Right cardiac atrium (tissue), 5 donors: Measurements from ENCODE around the gene CCL13. TPM values are rescaled to one million over a fixed set of nuclear protein-coding genes. Genes with fewer than 3 reads are reported as not detected.
"Not testable (repeated sequence)": the region's sequence is repeated elsewhere in the genome, so short reads cannot be mapped to it uniquely, and the experiment has no call there.

Source experiments
- ATAC-seq, 2 donors: fragments of 200-7000 bp; cut with Tn5 transposase; one replicate each; pipeline versions ENCODE4 v1.8.0 to v1.9.1; 2020; ENCODE audit warnings: moderate library complexity in 2 of 2, mild to moderate bottlenecking in 1 of 2
- DNase-seq, 3 donors: peaks; one replicate each; pipeline ENCODE4 v3.0.0-alpha.2; 2020
- H3K27ac ChIP-seq: one replicate; pipeline ENCODE4 v1.5.1; 2013; ENCODE audit warnings: mild to moderate bottlenecking, low read length, control low read depth, moderate library complexity
- H3K27me3 ChIP-seq: one replicate; pipeline ENCODE4 v1.6.1; 2013; ENCODE audit not compliant: control insufficient read depth, insufficient read depth
- H3K4me1 ChIP-seq: one replicate; pipeline ENCODE4 v1.6.1; 2013; ENCODE audit warnings: low read length; ENCODE audit not compliant: control insufficient read depth, insufficient read depth
- H3K4me3 ChIP-seq: one replicate; pipeline ENCODE4 v1.5.1; 2013; ENCODE audit warnings: low read length, control low read depth
- H3K9me3 ChIP-seq: one replicate; pipeline ENCODE4 v1.6.1; 2013; ENCODE audit warnings: low read length; ENCODE audit not compliant: control insufficient read depth
- WGBS: extraction: QIAGEN DNeasy Blood & Tissue Kit; methylation state at CpG from one replicate; pipeline ENCODE4 v1.1.7; 2013; 5-methylcytosine and 5-hydroxymethylcytosine counted together
- intact Hi-C, 4 donors: fragments of 100-400 bp; cut with DNase I; formaldehyde crosslinking; loops; one replicate each; pipeline versions ENCODE4 v1.11.0 to v1.14.0; 2022 to 2023
- long read RNA-seq, 4 donors: library from polyadenylated mRNA; unstranded; transcript quantifications; one replicate each; pipeline ENCODE4 v2.0.0, GENCODE V29; 2020 to 2021
- polyA plus RNA-seq: library from polyadenylated mRNA; stranded (reverse); fragments of 200-250 nt; gene quantifications from one replicate; pipeline ENCODE4 v1.2.3, GENCODE V29; 2013
- total RNA-seq, 4 donors: library from RNA; stranded (reverse); fragmentation: NEBNext Ultra II Directional; extraction: Animal tissue kit (Norgen Biotek cat#: 25700); gene quantifications; one replicate each; pipeline ENCODE4 v1.2.1, GENCODE V29; 2021
- donor health status: healthy with polysubstance abuse.
- donor health status: DM: no; HTN: yes; CAD: no.
- donor health status: DM: no; HTN: no; CAD: no.
- donor health status: DM: no; HTN: yes; CAD: no; lungs with severe emphysema.
- donor health status: DM: yes; HTN: yes; CAD: no.

CCL13 gene
- total RNA-seq (1 to 10 TPM in 2 of 4 donors, under 1 TPM in 2; 0.40 to 4.3 (median 0.84) TPM), polyA plus RNA-seq (2.0 TPM)
- long read RNA-seq, donor 1: 0 reads
- long read RNA-seq, donor 2: 0 reads
- long read RNA-seq, donor 3: 0 reads
- long read RNA-seq, donor 4: 0 reads

- intact Hi-C loops: no loop called here
- Histone ChIP-seq H3K27ac (no peak within 1 kb of the TSS), H3K27me3 (no peaks in the 10 kb centered on the region), H3K9me3 (no peaks in the 10 kb centered on the region), H3K4me1 (no peaks in the 10 kb centered on the region), H3K4me3 (no peak within 1 kb of the TSS)
- WGBS: 87% methylated on average over 5 of the region's 5 CpGs
- DNase-seq (peak in 2 of 3 donors; percentile 32 to 53), ATAC-seq (peak in 1 of 2 donors; percentile 28)
Measured at GRCh38 chr17:34356194-34356593, at the start of gene CCL13. TSS of gene CCL13 (plus strand) at chr17:34356480. CDS start at chr17:34356527, 47 bp downstream.

- Histone ChIP-seq H3K27me3 (no peaks in the 10 kb centered on the region), H3K4me3 (no peak overlapping the region), H3K27ac (no peak overlapping the region), H3K4me1 (peaks cover 2% of the 10 kb centered on the region), H3K9me3 (no peaks in the 10 kb centered on the region)
- intact Hi-C loops: loop anchor here (2.0 to 10.0 kb wide), 7 partner anchors 54 to 108 kb away; partner anchors contain the start of gene CCL1 (in 1 of the 4)
- DNase-seq: peak; percentile 52 to 78 (median 71)
- WGBS: 22% methylated on average over 3 of the region's 3 CpGs
- ATAC-seq: peak; percentile 44 to 53
Measured at GRCh38 chr17:34307110-34307509, 49.2 kb upstream of the CCL13 start.

- Histone ChIP-seq H3K4me3 (no peak overlapping the region), H3K4me1 (peaks cover 2% of the 10 kb centered on the region), H3K27me3 (no peaks in the 10 kb centered on the region), H3K9me3 (no peaks in the 10 kb centered on the region), H3K27ac (no peak overlapping the region)
- no peak for DNase-seq
- ATAC-seq: no peak
- intact Hi-C loops: loop anchor here in 3 of 4 donors (5.0 to 10.0 kb wide), 4 partner anchors 56 to 106 kb away; partner anchors contain the start of gene CCL1 (in 1 of the 3)
Measured at GRCh38 chr17:34308371-34308770, 47.9 kb upstream of the CCL13 start.

- DNase-seq (no peak), ATAC-seq (no peak)
- H3K27me3 ChIP-seq: no peaks in the 10 kb centered on the region
- intact Hi-C loops: no loop called here
- WGBS: 83% methylated on average over 7 of the region's 7 CpGs
- H3K9me3 ChIP-seq: no peaks in the 10 kb centered on the region
- no peak overlapping the region for H3K4me3 ChIP-seq
- no peak overlapping the region for H3K27ac ChIP-seq
- H3K4me1 ChIP-seq: peaks cover 2% of the 10 kb centered on the region
Measured at GRCh38 chr17:34311291-34311690, 45.0 kb upstream of the CCL13 start.

- Histone ChIP-seq H3K9me3 (no peaks in the 10 kb centered on the region), H3K4me3 (no peak overlapping the region), H3K27ac (peak overlapping the region; percentile 14), H3K4me1 (peaks cover 2% of the 10 kb centered on the region), H3K27me3 (no peaks in the 10 kb centered on the region)
- DNase-seq: no peak
- intact Hi-C loops: no loop called here
- ATAC-seq: peak; percentile 75 to 85
- WGBS: 37% methylated on average over 5 of the region's 5 CpGs
Measured at GRCh38 chr17:34312080-34312479, 44.2 kb upstream of the CCL13 start.

- DNase-seq (no peak), ATAC-seq (peak in 1 of 2 donors; percentile 62)
- 88% methylated on average over 4 of the region's 4 CpGs for WGBS
- H3K4me3 ChIP-seq: no peak overlapping the region
- intact Hi-C loops: no loop called here
- H3K27me3 ChIP-seq: no peaks in the 10 kb centered on the region
- no peak overlapping the region for H3K27ac ChIP-seq
- H3K4me1 ChIP-seq: no peaks in the 10 kb centered on the region
- no peaks in the 10 kb centered on the region for H3K9me3 ChIP-seq
Measured at GRCh38 chr17:34313164-34313563, 43.1 kb upstream of the CCL13 start.

GRCh38 chr17:34314279-34314678, 42.0 kb upstream of the CCL13 start:
- H3K27ac ChIP-seq: peak overlapping the region; percentile 66
- H3K9me3 ChIP-seq: no peaks in the 10 kb centered on the region
- intact Hi-C loops: no loop called here
- ATAC-seq: peak; percentile 73 to 84
- no peaks in the 10 kb centered on the region for H3K27me3 ChIP-seq
- H3K4me1 ChIP-seq: peaks cover under 1% of the 10 kb centered on the region
- WGBS: 33% methylated on average over 4 of the region's 4 CpGs
- H3K4me3 ChIP-seq: no peak overlapping the region
- peak in 1 of 3 donors; percentile 67 for DNase-seq

- no peak overlapping the region for H3K27ac ChIP-seq
- no peak overlapping the region for H3K4me3 ChIP-seq
- intact Hi-C loops: no loop called here
- WGBS: 83% methylated on average over 3 of the region's 3 CpGs
- H3K27me3 ChIP-seq: no peaks in the 10 kb centered on the region
- peak; percentile 25 to 58 (median 54) for DNase-seq
- ATAC-seq: no peak
- no peaks in the 10 kb centered on the region for H3K9me3 ChIP-seq
- peaks cover 6% of the 10 kb centered on the region for H3K4me1 ChIP-seq
Measured at GRCh38 chr17:34318474-34318873, 37.8 kb upstream of the CCL13 start.

GRCh38 chr17:34319039-34319483, 37.2 kb upstream of the CCL13 start, which contains the start of gene CCL8:
TSS of gene CCL8 (plus strand) at chr17:34319435. CDS start at chr17:34319502, 67 bp downstream.
- ATAC-seq (peak in 1 of 2 donors; percentile 49), DNase-seq (no peak)
- Histone ChIP-seq H3K27ac (peak within 1 kb of the TSS; percentile 41), H3K4me1 (peaks cover 6% of the 10 kb centered on the region), H3K4me3 (no peak within 1 kb of the TSS), H3K9me3 (no peaks in the 10 kb centered on the region), H3K27me3 (no peaks in the 10 kb centered on the region)
- WGBS: 37% methylated on average over 2 of the region's 2 CpGs
- intact Hi-C loops: no loop called here

- H3K4me1 ChIP-seq: peaks cover 6% of the 10 kb centered on the region
- no peak overlapping the region for H3K27ac ChIP-seq
- no peak overlapping the region for H3K4me3 ChIP-seq
- DNase-seq: no peak
- H3K9me3 ChIP-seq: no peaks in the 10 kb centered on the region
- intact Hi-C loops: no loop called here
- no peaks in the 10 kb centered on the region for H3K27me3 ChIP-seq
- peak; percentile 73 to 80 for ATAC-seq
Measured at GRCh38 chr17:34321964-34322363, 34.3 kb upstream of the CCL13 start.

- H3K27me3 ChIP-seq, H3K9me3 ChIP-seq, ATAC-seq, intact Hi-C loops, H3K27ac ChIP-seq, H3K4me1 ChIP-seq, H3K4me3 ChIP-seq, DNase-seq: not testable (repeated sequence)
- 58% methylated on average over 4 of the region's 4 CpGs for WGBS
Measured at GRCh38 chr17:34327580-34327979, 28.7 kb upstream of the CCL13 start.
